Lung microvascular endothelial cell (primary cell): ENCODE measurements around the gene CAMKK2. TPM values are rescaled to one million over a fixed set of nuclear protein-coding genes. Genes with fewer than 3 reads are reported as not detected.
A peak's percentile ranks its signal among the peaks of the same experiment; 100 is the strongest.
"Not testable (repeated sequence)": the region's sequence is repeated elsewhere in the genome, so short reads cannot be mapped to it uniquely, and the experiment has no call there.

Experiments
- DNase-seq, 2 donors: peaks; one replicate each; pipeline versions ENCODE4 v3.0.0 to v3.0.0-alpha.2; 2010; ENCODE audit warnings: low read depth in 2 of 2
- total RNA-seq: library from RNA; depleted of rRNA; stranded (reverse); fragments of >200 nt; gene quantifications from 2 replicates; pipeline ENCODE4 v1.2.1, GENCODE V29; 2014

CAMKK2 gene
- total RNA-seq, 1 donor from 2014 or later, result 31.2 TPM

DNA sequence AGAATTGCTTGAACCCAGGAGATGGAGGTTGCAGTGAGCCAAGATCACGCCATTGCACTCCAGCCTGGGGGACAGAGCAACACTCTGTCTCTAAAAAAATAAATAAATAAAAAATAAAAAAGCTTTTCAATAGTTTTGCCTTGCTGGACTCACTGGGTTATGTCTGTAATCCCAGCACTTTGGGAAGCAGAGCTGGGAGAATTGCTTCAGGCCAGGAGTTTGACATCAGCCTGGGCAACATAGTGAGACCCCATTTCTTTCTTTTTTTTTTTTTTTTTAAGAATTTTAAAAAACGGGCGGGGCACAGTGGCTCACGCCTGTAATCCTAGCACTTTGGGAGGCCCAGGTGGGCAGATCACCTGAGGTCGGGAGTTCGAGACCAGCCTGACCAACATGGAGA, 95.4 kb downstream of the CAMKK2 start:
- DNase-seq, result not testable (repeated sequence)

DNA sequence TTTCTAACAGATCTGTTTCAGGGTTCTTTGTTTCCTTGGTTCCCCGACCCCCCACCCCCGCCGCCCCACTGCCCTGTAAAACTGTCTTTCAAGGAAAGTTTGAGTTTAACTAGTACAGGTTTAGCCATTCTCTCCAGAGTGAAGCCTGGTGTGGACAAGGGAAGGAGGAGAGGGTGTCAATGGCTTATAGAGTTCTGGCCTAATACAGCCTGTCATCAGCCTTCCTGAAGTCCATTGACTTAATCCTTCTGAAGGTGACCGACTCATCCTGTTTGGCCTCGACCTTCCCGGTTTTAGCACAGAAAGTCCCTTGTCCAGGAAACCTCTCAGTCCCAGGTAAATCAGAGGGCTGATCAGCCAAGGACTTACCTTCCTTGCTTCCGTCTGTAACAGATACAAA, 97.6 kb downstream of the CAMKK2 start:
- DNase-seq, result no peak

DNA sequence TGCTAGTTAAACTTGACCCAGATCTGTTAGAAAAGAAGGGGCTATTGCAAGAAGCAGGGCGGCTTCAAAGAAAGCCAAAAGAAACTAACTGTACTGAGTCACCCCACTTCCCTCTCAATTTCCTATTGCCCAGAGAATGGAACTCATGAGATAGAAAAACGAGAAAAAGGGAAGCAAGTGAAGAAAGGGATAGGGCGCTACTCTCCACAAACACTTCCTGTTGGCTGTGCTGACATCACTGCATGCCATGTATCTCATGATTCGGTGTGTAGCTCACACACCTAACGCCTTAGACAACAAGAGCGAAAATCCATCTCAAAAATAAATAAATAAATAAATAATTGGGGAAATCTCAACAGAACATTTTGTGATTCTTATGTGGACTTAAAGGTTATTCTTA, 99.6 kb downstream of the CAMKK2 start:
- peak; percentile 84 to 93 for DNase-seq

DNA sequence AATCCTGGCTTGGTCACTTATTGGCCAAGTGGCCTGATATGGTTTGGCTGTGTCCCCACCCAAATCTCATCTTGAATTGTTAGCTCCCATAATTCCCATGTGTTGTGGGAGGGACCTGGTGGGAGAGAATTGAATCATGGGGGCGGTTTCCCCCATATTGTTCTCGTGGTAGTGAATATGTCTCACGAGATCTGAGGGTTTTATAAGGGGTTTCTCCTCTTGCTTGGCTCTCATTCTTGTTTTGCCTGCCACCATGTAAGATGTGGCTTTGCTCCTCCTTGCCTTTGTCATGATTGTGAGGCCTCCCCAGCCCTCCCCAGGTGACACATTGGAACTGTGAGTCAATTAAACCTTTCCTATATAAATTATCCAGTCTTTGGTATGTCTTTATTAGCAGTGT, 105.4 kb downstream of the CAMKK2 start:
- DNase-seq, result no peak

DNA sequence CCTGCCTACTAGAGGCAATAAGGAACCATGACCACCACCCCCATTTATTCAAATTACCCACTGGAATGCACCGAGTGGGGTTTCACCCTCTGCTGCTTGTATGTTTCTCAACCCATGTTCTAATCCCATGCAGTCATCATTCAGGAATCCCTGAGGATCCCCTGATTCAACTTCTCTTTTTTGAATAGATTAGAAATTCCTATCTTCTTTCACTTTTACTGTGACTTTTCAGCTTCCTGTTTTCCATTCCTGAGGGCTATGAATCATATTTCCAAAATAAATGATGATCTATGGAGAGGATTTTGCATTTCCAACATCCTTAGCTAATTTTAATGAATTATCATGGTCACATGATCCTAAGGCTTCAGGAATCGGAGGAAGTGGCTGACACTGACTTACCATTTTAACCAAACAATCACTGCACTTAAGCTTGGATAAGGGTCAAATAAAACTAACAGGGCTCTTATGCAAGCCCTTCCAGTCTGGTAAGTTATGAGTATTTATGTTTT, 105.9 kb downstream of the CAMKK2 start:
- DNase-seq, result peak; percentile 91 to 94

DNA sequence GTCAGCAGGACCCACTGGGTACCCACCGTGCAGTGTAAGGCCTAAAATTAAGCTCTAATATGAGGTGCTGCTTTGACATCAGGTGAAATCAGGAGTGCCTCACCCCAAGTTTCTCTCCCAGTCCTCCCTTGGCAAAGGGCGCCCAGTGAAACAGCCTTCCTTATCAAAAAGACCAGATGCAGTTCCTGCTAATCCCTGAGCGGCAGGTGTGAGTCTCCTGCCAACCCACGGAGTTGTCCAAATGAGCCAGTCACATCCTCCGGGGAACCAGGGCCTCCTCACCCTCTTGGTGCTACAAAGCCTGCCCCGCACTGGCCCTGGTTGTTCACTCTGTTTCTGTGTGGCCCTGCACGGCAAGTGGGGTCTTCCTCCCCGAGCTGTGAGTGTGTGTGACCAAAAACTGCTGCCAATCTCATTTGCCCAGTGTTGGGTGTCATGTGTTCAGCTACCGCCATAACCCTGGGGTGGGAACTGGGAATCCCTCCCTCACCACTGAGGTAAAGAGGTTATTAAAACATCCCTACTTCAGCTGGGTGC, 106.8 kb downstream of the CAMKK2 start:
- DNase-seq, result peak in 1 of 2 donors; percentile 74

DNA sequence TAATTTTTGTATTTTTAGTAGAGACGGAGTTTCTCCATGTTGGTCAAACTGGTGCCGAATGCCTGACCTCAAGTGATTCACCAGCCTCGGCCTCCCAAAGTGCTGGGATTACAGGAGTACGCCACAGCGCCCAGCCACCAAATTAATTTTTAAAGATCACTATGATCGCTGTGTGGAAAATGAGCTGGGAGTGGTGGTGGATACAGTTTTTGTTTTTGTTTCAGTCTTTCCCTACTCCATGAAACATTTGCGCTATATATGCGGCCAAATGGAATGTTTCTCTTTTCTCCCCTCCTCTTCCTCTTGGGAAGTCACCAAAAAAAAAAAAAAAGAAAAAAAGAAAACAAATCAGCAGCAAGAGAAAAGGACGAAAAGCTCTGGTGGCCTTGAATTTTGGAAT, 107.4 kb downstream of the CAMKK2 start:
- peak in 1 of 2 donors; percentile 88 for DNase-seq

DNA sequence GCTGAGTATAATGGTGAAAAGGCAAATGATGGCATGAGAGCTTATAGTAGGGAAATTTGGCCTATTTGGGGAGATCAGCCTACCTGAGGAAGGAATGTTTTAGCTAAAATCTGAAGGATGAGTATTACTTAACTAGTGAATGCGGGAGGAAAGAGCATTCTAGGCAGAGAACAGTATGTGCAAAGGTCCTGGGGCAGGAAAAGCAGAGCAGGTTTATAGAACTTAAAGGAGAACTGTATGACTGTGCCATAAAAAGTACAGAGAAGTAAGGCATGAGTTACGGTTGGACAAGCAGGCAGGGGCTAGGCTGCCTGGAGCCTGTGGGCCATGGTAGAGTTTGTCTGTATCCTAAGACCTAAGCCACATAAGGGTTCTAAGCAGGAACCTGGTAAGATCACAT, 108.3 kb downstream of the CAMKK2 start:
- no peak for DNase-seq

Other genes starting within 250 kb of the CAMKK2 start
- gene P2RX7, start 163.8 kb downstream of the CAMKK2 start, total RNA-seq, result 3.1 and 7.1 TPM in 2 replicates
- gene P2RX4, start 86.6 kb downstream of the CAMKK2 start, total RNA-seq, result 78.9 and 127 TPM in 2 replicates
- gene ANAPC5, start 55.7 kb upstream of the CAMKK2 start, total RNA-seq, result 104 and 115 TPM in 2 replicates
- gene RNF34, start 103.4 kb upstream of the CAMKK2 start, total RNA-seq, result 86.5 and 116 TPM in 2 replicates